Omental fat pad (tissue), 4 donors: ENCODE results near the gene PLXNB2. TPM values are rescaled to one million over a fixed set of nuclear protein-coding genes. Genes with fewer than 3 reads are reported as not detected.

Source experiments
- ATAC-seq: fragments of 150-250 bp; one replicate; pipeline ENCODE4 v1.9.1; 2016; ENCODE audit warnings: mild to moderate bottlenecking, moderate library complexity; ENCODE audit not compliant: low FRiP score
- DNase-seq: peaks from one replicate; pipeline ENCODE4 v3.0.0-alpha.2; 2019; ENCODE audit warnings: low spot score
- total RNA-seq, 4 donors: library from RNA; depleted of rRNA; stranded (reverse); fragments of >200 nt; gene quantifications; one replicate each; pipeline ENCODE4 v1.1.0, GENCODE V29; 2016
- TF ChIP-seq, protein P1 (sequence below), 3 donors: fragments of 450-650 bp; IDR thresholded peaks; one replicate each; pipeline ENCODE4 v1.5.1; 2016 to 2017; ENCODE audit warnings: antibody characterized with exemption in 3 of 3, mild to moderate bottlenecking in 3 of 3, moderate library complexity in 2 of 3

PLXNB2 gene
- total RNA-seq, 4 donors from 2014 or later, result 91.4 to 130 (median 115) TPM

DNA sequence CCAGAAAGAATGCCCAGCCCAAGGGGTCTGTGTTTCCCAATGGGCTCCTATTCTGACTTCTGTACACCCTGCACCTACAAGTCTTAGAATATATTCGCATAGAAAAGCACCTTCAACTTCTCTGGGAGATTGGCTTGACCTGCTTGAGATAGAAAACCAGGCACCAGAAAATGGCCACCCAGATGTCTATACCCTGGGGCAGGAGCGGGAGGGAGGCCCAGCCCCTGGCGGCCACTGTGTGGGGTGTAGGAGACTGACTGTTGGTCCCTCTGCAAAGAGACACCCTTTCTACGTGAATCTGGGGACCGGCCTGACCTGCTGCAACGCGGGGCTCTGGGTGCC, 10.9 kb upstream of the PLXNB2 start:
- TF ChIP-seq, protein P1, sequence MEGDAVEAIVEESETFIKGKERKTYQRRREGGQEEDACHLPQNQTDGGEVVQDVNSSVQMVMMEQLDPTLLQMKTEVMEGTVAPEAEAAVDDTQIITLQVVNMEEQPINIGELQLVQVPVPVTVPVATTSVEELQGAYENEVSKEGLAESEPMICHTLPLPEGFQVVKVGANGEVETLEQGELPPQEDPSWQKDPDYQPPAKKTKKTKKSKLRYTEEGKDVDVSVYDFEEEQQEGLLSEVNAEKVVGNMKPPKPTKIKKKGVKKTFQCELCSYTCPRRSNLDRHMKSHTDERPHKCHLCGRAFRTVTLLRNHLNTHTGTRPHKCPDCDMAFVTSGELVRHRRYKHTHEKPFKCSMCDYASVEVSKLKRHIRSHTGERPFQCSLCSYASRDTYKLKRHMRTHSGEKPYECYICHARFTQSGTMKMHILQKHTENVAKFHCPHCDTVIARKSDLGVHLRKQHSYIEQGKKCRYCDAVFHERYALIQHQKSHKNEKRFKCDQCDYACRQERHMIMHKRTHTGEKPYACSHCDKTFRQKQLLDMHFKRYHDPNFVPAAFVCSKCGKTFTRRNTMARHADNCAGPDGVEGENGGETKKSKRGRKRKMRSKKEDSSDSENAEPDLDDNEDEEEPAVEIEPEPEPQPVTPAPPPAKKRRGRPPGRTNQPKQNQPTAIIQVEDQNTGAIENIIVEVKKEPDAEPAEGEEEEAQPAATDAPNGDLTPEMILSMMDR (IDR thresholded peaks at IDR 0.05), result no peak
- DNase-seq, result no peak
- no peak for ATAC-seq

DNA sequence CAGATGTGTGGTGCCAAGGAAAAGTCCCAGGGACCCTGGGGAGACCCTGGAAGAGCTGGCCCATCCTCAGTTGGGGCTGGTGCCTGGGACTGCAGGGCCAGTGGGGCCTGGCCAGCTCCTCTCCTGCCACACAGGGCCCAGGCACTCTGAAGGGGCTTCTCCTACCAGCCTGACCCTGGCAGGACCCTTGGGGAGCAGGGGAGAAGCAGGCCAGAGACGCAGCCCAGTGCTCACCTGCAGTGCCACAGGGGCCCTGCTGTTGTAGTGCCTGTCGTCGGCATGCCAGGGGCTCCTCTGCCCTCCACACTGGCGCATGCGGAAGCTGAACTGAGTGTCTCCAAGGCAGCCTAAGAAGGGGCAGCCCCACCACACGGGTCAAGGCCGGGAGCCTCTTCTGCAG, 10.2 kb upstream of the PLXNB2 start:
- no peak for ATAC-seq
- DNase-seq, result no peak
- TF ChIP-seq, protein P1 (IDR thresholded peaks at IDR 0.05), result no peak

DNA sequence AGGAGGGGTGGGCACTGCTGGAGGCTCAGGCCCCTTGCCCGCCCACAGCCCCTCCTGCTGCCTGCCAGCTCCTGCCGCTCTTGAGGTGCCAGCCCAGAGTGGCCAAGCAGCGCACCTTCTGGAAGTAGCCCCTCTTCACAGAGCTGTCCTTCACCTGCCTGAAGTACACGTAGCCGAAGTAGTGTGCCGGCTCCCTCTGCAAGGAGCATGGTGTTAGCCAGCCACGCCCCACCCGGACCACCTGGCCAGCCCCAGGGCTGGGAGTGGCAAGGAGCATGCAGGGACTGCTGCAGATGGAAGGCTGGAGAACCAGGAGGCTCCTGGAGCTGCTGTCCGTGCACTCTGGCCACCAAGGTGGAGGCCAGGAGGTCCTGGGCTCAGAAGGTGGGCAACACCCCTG, 9.7 kb upstream of the PLXNB2 start:
- TF ChIP-seq, protein P1 (IDR thresholded peaks at IDR 0.05), result no peak

DNA sequence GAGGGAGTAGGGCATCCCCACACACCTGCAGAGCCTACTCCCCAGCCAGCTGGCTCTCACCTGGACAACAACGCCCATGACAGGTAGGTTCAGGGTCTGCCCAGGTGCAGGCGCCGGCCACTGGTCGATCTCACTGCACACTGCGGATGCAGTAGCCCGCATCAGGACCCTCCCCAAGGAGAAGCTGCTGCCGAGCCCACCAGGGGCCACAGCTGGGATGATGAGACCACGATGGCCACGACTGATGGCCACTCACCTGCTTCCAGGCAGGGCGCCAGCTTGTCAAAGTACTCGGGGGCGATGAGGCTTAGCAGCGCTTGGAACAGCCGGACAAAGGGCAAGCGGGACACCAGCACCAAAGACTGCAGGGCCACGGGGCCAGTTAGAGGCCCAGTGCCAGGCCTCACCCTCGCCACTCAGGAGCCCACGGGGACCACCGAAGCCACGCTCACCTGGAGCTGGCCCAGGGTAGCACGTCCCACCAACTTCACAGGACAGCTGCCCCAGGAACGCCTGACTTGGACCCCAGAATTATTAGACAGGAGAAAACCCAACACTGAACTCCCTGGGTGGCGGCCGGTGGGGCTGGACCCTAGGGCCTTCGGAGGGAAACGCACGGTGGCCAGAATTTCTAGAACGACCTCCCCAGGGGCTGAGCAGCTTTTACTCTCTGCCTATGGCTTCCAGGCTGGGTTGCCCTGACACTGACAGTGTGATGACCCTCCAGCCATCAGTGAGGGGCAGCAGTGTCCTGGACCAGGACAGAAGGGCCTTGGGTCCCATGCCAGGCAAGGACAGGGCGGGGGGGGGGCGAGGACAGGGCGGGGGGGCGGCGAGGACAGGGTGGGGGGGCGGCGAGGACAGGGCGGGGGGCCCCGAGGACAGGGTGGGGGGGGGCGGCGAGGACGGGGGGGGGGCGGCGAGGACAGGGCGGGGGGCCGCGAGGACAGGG, 8.9 kb upstream of the PLXNB2 start:
- ATAC-seq, result no peak
- no peak for DNase-seq
- TF ChIP-seq, protein P1 (IDR thresholded peaks at IDR 0.05), result no peak

More for the DNA sequence above, 9.7 kb upstream of the PLXNB2 start:
- DNase-seq (no peak), ATAC-seq (no peak)

DNA sequence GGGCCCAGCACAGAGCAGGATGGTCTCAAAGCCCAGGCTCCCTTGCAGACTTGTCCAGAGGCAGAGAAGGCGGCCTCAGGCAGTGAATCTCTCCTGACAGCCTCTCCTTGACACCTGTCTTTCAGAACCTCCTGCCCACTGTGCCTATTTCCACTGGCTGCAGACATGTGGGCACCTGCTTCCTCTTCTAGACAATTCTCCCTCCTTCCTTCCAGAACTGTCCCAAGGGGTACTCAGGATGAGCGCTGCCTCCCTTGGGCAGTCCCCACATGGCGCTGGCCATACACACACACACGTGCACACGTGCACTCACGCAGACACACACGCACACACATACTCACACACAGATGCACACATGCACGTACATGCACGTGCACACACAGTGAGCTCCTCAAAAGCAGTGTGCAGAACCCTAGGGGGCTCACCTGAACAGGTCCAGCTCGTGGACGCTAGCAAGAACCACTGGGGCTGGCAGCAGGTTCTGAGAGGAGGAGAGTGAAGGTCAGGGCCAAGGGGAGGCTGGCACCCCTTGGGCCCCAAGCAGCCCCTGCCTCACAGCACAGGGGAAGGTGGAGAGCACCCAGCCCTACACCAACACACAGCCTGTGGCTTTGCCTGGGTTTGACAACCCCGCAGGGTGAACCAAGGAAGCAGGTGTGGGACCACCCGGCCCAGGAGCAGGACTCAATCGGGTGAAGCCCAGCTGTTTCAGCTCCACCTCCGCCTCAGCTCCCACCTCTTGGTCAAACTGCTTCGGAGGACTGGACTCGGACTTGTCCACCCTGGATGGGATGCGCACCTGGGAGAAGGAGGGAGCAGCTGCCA, 8.1 kb upstream of the PLXNB2 start:
- TF ChIP-seq, protein P1 (IDR thresholded peaks at IDR 0.05), result no peak

DNA sequence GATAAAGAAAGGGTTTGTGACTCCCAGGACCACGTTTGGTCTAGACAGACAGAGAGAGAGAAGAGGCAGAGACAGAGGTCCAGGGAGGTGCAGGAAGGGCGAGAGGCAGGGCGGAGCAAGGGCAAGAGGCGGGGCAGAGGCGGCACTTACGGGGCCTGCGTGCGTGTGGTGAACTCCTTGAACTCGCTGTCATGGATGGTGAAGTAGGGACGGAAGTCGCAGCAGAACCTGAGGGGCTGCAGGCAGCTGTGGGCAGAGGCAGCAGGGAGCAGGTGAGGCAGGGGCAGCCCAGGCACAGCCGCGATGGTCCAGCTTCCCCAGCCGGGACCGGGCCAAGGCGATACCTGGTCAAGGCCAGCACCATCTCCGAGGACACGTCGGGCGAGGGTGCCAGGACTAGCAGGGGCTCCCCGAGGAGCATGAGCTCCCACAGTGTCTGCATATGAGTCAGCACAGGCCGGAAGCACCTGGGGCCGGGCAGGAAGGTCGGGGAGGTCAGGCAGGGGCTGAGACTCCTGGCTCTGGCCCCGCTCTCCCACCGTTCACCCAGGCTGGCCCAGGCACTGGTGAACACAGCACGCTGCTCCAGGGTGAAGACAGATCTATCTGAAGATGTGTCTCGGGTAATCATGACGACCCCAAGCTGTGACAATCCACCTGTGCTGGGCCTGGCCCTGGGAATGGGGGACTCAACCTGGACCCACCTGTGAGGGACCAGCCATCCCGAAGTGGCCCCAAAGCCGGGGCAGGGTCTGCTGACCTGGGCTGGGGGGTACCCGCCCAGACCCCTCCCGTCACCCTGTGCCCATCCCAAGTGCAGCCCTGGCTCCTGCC, 7.2 kb upstream of the PLXNB2 start:
- DNase-seq (no peak), ATAC-seq (no peak)
- TF ChIP-seq, protein P1 (IDR thresholded peaks at IDR 0.05), result no peak

More for the DNA sequence above, 8.1 kb upstream of the PLXNB2 start:
- DNase-seq, result no peak
- no peak for ATAC-seq
